Activated T-helper 1 cell treated with anti-CD3 and anti-CD28 coated beads, Interleukin-12 subunit alpha, Interleukin-12 subunit beta, Interleukin-2, Interleukin-4 antibody, amounts not matched to agents 30 ng/mL and 10 ng/mL and 1 ng/mL, durations not matched to agents 14 hours and 24 hours and 36 hours (primary cell): ENCODE data around the gene DNAJC11. TPM values are rescaled to one million over a fixed set of nuclear protein-coding genes. Genes with fewer than 3 reads are reported as not detected.
"Not testable (repeated sequence)": the region's sequence is repeated elsewhere in the genome, so short reads cannot be mapped to it uniquely, and the experiment has no call there.

Experiments
- DNase-seq: peaks from one replicate; pipeline ENCODE4 v3.0.0; 2021; ENCODE audit warnings: low spot score
- H3K27ac Mint-ChIP-seq: one replicate; pipeline ENCODE4 v1.8.0; 2021; ENCODE audit warnings: mild to moderate bottlenecking, mixed read lengths
- H3K27me3 Mint-ChIP-seq: one replicate; pipeline ENCODE4 v1.8.0; 2022; ENCODE audit warnings: mild to moderate bottlenecking, moderate library complexity, mixed read lengths; ENCODE audit not compliant: insufficient read depth
- H3K36me3 Mint-ChIP-seq: one replicate; pipeline ENCODE4 v1.8.0; 2021; ENCODE audit warnings: low read depth, mixed read lengths
- H3K4me1 Mint-ChIP-seq: one replicate; pipeline ENCODE4 v1.8.0; 2021; ENCODE audit warnings: low read depth, mixed read lengths
- H3K4me3 Mint-ChIP-seq: one replicate; pipeline ENCODE4 v1.8.0; 2021; ENCODE audit warnings: mild to moderate bottlenecking, moderate library complexity, mixed read lengths
- H3K9me3 Mint-ChIP-seq: one replicate; pipeline ENCODE4 v1.8.0; 2021; ENCODE audit warnings: mixed read lengths
- intact Hi-C: fragments of 100-400 bp; cut with micrococcal nuclease; formaldehyde crosslinking; loops from one replicate; pipeline ENCODE4 v1.15.1; 2024
- total RNA-seq: library from RNA; stranded (reverse); gene quantifications from 2 replicates; pipeline ENCODE4 v1.2.3, GENCODE V29; 2022

The DNAJC11 gene
- total RNA-seq: 81.4 and 84.4 TPM in 2 replicates

GRCh38 chr1:6701437-6702153 lies at the start of gene DNAJC11:
DNAJC11 (minus strand) TSS chr1:6701816; CDS start chr1:6701800, 16 bp downstream.
- Mint-ChIP-seq H3K36me3 (peaks cover 5% of the 10 kb centered on the region), H3K4me3 (peak within 1 kb of the TSS; percentile 92), H3K9me3 (no peaks in the 10 kb centered on the region), H3K27me3 (no peaks in the 10 kb centered on the region), H3K27ac (peak within 1 kb of the TSS; percentile 96), H3K4me1 (peaks cover 27% of the 10 kb centered on the region)
- peak; percentile 92 for DNase-seq
- intact Hi-C loops: loop anchor here (1.0 to 5.0 kb wide), 5 partner anchors 76 to 674 kb away; partner anchors contain the start of genes CAMTA1, KLHL21 and PHF13

DNA sequence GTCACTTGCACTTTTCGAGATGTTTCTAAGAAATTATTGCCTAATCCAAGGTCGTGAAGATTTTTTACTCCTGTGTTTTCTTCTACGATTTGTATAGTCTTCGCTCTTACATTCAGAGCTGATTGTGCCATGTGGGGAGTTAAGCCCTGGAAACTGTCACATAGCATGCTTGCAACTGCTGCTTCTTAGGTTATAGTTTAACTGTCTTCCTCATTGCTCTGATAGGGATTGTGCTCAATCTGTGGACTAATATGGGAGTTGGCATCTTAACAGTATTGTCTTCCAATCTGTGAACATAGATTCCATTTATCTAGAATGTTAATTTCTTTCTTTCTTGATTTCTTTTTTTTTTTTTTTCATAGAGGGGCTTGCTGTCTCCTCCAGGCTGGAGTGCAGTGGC lies 48.9 kb upstream of the DNAJC11 start:
- no peak for DNase-seq
- no peaks in the 10 kb centered on the region for H3K4me1 Mint-ChIP-seq
- H3K27me3 Mint-ChIP-seq: peaks cover 28% of the 10 kb centered on the region
- no peak overlapping the region for H3K4me3 Mint-ChIP-seq
- H3K36me3 Mint-ChIP-seq: no peaks in the 10 kb centered on the region
- intact Hi-C loops: no loop called here
- H3K27ac Mint-ChIP-seq: no peak overlapping the region
- H3K9me3 Mint-ChIP-seq: no peaks in the 10 kb centered on the region

GRCh38 chr1:6747674-6748073 lies 46.1 kb upstream of the DNAJC11 start:
- no peak for DNase-seq
- intact Hi-C loops: no loop called here

DNA sequence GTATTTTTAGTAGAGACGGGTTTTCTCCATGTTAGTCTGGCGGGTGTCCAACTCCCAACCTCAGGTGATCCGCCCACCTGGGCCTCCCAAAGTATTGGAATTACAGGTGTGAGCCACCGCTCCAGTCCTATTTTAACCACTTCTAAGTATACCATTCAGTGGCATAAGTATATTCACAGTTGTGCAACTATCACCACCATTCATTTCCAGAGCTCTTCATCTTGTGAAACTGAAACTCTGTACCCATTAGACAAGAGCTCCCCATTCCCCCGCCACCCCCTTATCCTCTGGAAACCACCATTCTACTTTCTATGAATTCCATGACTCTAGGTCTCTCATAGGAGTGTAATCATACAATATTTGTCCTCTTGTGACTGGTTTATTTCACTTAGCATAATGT lies 43.5 kb upstream of the DNAJC11 start:
- intact Hi-C loops: loop anchor here (1.0 kb wide), 1 partner anchor 39 kb away; no protein-coding TSS in a partner anchor
- Mint-ChIP-seq H3K4me1 (peaks cover 10% of the 10 kb centered on the region), H3K4me3 (no peak overlapping the region), H3K36me3 (no peaks in the 10 kb centered on the region), H3K9me3 (no peaks in the 10 kb centered on the region), H3K27ac (no peak overlapping the region), H3K27me3 (peaks cover 17% of the 10 kb centered on the region)
- DNase-seq: no peak

More at GRCh38 chr1:6747674-6748073, 46.1 kb upstream of the DNAJC11 start:
- no peak overlapping the region for H3K27ac Mint-ChIP-seq
- peaks cover 27% of the 10 kb centered on the region for H3K27me3 Mint-ChIP-seq
- H3K4me3 Mint-ChIP-seq: no peak overlapping the region
- peaks cover 10% of the 10 kb centered on the region for H3K4me1 Mint-ChIP-seq
- no peaks in the 10 kb centered on the region for H3K36me3 Mint-ChIP-seq
- H3K9me3 Mint-ChIP-seq: no peaks in the 10 kb centered on the region

DNA sequence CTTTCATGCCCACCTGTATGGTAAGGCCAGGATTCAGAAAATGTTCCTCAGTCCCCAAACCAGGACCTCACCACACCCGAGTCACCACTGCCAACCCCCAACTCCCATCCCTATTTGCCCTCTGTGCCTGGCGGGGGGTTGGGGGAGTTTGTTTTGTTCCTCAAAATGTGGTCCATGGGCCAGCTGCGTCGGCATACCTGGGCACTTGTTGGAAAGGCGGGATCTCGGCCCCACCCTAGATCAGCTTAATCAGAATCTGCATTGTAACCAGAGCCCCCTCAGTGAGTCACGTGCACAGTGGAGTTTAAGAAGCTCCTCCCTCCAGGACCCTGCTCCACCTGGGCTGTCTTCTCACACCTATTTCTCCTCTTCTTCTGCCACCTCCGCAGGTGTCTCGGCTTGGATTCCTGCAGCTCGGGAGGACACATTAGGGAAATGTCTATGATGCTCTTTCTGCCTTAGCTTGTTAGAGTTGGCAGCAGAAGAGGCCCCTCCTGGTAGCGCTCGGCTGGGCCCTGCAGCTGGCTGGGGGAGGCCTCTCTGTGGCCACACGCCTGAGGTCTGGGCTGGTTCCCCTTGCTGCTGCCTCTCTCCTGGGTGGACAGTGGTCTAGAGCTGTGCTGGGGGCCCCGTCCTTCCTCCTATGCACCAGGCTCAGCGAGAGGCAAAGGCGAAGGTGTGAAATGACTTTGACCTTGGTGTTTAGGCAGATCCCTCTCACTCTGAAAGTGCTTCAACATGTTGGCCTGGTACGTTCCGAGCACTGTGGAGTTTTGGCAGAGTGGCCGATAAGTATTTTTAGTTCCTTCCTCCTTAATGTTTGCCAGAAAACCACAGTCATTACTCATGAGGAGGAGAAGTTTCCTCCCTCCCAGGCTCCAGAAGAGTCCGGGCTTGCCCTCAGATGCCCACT lies 41.8 kb upstream of the DNAJC11 start:
- peak overlapping the region; percentile 8 for H3K27ac Mint-ChIP-seq
- intact Hi-C loops: loop anchor here (5.0 kb wide), 1 partner anchor 141 kb away; the partner anchor contains the start of gene KLHL21
- no peak for DNase-seq
- no peak overlapping the region for H3K4me3 Mint-ChIP-seq
- H3K4me1 Mint-ChIP-seq: peaks cover 10% of the 10 kb centered on the region
- H3K27me3 Mint-ChIP-seq: peaks cover 9% of the 10 kb centered on the region
- no peaks in the 10 kb centered on the region for H3K36me3 Mint-ChIP-seq
- H3K9me3 Mint-ChIP-seq: no peaks in the 10 kb centered on the region

DNA sequence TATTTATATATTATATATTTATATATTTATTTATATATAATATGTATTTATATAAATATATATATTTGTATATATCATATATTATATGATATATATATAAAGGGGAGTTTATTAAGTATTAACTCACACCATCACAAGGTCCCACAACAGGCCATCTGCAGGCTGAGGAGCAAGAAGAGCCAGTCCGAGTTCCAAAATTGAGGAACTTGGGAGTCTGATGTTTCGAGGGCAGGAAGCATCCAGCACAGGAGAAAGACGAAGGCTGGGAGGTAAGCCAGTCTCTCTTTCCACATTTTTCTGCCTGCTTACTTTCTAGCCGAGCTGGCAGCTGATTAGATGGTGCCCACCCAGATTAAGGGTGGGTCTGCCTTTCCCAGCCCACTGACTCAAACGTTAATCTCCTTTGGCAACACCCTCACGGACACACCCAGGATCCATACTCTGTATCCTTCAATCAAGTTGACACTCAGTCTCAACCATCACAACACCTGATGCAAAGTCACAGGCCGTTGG lies 41.1 kb upstream of the DNAJC11 start:
- intact Hi-C loops: loop anchor here (5.0 kb wide), 1 partner anchor 140 kb away; the partner anchor contains the start of gene KLHL21
- peak overlapping the region; percentile 8 for H3K27ac Mint-ChIP-seq
- H3K4me3 Mint-ChIP-seq, H3K36me3 Mint-ChIP-seq, H3K27me3 Mint-ChIP-seq, DNase-seq, H3K9me3 Mint-ChIP-seq: not testable (repeated sequence)
- peaks cover 10% of the 10 kb centered on the region for H3K4me1 Mint-ChIP-seq

DNA sequence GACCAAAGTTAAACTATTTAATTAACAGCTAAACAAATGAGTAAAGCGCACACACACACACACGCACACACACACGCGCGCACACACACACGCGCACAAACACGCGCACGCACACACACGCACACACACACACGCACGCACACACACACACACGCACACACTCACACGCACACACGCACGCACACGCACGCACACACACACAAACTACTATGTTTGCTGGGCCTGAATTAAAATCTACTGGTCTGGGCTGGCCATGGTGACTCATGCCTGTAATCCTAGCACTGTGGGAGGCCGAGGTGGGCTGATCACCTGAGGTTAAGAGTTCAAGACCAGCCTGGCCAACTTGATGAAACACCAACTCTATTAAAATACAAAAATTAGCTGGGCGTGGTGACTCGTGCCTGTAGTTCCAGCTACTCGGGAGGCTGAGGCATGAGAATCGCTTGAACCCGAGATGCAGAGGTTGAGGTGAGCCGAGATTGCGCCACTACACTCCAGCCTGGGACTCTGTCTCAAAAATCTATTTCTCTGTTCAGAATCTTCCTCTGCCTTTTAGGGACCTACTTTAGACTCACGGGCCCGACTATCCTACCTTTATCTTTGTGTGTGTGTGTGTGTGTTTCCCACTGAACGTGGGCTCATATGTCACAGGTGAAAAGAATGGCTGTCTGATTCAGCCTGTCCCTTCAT lies 37.5 kb upstream of the DNAJC11 start:
- no peaks in the 10 kb centered on the region for H3K9me3 Mint-ChIP-seq
- DNase-seq: no peak
- no peak overlapping the region for H3K4me3 Mint-ChIP-seq
- peaks cover 5% of the 10 kb centered on the region for H3K27me3 Mint-ChIP-seq
- no peak overlapping the region for H3K27ac Mint-ChIP-seq
- peaks cover 10% of the 10 kb centered on the region for H3K4me1 Mint-ChIP-seq
- intact Hi-C loops: no loop called here
- H3K36me3 Mint-ChIP-seq: no peaks in the 10 kb centered on the region

DNA sequence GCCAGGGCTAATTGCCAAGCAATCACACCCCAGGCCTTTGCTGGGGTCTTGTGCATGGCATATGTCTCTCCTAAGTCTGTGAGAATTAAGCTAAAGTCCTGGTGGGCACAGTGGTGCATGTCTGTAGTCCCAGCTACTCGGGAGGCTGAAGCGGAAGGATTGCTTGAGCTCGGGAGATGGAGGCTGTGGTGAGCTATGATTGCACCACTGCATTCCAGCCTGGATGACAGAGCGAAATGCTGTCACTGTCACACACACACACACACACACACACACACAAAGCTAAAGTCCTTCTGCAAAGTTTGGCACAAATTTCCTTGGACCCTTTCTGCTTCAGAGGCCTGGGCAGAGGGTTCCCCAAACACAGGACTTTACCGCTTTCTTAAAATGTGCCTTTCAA lies 31.3 kb upstream of the DNAJC11 start:
- Mint-ChIP-seq H3K4me1 (no peaks in the 10 kb centered on the region), H3K27ac (no peak overlapping the region), H3K4me3 (no peak overlapping the region), H3K9me3 (no peaks in the 10 kb centered on the region), H3K27me3 (peaks cover 8% of the 10 kb centered on the region), H3K36me3 (no peaks in the 10 kb centered on the region)
- DNase-seq: no peak
- intact Hi-C loops: no loop called here

- Mint-ChIP-seq H3K27me3 (peaks cover 8% of the 10 kb centered on the region), H3K9me3 (no peaks in the 10 kb centered on the region), H3K4me3 (no peak overlapping the region), H3K4me1 (no peaks in the 10 kb centered on the region), H3K36me3 (no peaks in the 10 kb centered on the region), H3K27ac (no peak overlapping the region)
- intact Hi-C loops: no loop called here
- no peak for DNase-seq
Measured at GRCh38 chr1:6731905-6732304, 30.3 kb upstream of the DNAJC11 start.

DNA sequence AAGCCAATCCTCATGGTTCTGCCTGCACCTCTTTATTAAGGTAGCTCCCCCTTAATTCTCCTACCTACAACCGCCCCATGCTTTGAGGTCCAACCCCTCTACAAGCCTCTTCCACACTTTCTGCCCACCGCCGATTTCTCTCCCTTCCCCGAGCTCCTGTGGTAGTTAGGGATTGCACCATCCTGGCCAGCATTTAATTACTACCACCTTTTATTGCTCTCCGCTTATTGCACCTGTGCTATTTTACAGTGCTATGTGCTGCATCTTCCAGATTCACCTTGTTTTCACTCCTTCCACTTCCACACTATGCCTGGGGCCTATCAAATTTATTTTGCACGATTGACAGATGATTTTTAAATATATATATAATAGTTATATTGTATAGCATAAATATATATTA lies 29.3 kb upstream of the DNAJC11 start:
- H3K4me1 Mint-ChIP-seq: no peaks in the 10 kb centered on the region
- no peak for DNase-seq
- H3K9me3 Mint-ChIP-seq: no peaks in the 10 kb centered on the region
- intact Hi-C loops: no loop called here
- H3K27ac Mint-ChIP-seq: no peak overlapping the region
- H3K36me3 Mint-ChIP-seq: no peaks in the 10 kb centered on the region
- H3K4me3 Mint-ChIP-seq: no peak overlapping the region
- peaks cover 10% of the 10 kb centered on the region for H3K27me3 Mint-ChIP-seq

DNA sequence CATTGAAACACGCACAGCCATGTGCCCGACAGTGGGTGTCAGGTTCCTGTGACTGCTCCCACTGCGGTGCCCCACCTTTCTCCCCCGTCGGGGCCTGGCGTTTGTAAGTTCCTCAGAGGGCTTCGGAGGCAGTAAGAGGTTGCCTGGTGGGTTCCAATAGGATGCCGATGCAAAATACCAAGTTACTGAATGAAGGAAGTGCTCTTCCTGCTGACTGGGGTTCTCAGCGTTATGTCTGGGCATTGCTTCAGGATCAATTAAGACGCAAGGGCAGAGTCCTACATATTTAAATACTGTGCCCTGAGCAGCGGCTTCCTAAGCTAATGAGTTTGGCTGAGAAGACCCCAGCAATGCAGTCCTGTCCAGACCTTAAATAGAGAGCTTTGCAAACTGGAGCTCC lies 28.9 kb upstream of the DNAJC11 start:
- peaks cover 10% of the 10 kb centered on the region for H3K27me3 Mint-ChIP-seq
- intact Hi-C loops: no loop called here
- no peaks in the 10 kb centered on the region for H3K36me3 Mint-ChIP-seq
- no peak overlapping the region for H3K4me3 Mint-ChIP-seq
- no peaks in the 10 kb centered on the region for H3K9me3 Mint-ChIP-seq
- no peaks in the 10 kb centered on the region for H3K4me1 Mint-ChIP-seq
- H3K27ac Mint-ChIP-seq: no peak overlapping the region
- no peak for DNase-seq

DNA sequence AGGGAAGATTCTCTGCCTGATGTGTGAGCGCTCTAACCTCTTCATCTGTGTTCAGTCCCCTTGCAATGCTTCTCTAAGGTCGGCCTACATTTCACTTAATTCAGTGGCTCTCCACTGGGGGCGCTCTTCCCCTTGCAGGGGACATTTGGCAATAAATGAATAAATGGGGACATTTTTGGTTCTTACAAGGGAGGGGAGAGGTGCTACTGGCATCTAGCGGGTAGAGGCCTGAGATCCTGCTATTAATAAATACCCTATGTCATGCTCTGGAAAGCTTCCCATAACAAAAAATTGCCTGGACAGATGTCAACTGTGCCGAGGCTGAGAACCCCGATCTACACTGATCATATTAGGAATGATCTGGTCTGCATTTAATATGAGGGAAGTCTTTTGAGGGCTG lies 25.9 kb upstream of the DNAJC11 start:
- no peak overlapping the region for H3K4me3 Mint-ChIP-seq
- intact Hi-C loops: loop anchor here (1.0 kb wide), 1 partner anchor 163 kb away; no protein-coding TSS in a partner anchor
- H3K27ac Mint-ChIP-seq: no peak overlapping the region
- H3K9me3 Mint-ChIP-seq: no peaks in the 10 kb centered on the region
- no peaks in the 10 kb centered on the region for H3K36me3 Mint-ChIP-seq
- DNase-seq: no peak
- H3K4me1 Mint-ChIP-seq: no peaks in the 10 kb centered on the region
- H3K27me3 Mint-ChIP-seq: peaks cover 11% of the 10 kb centered on the region
